HG03469 (cell line): Measurements from ENCODE around the gene GOLGA3.
"Not testable (repeated sequence)": the region's sequence is repeated elsewhere in the genome, so short reads cannot be mapped to it uniquely, and the experiment has no call there.

ENCODE experiments used
- ATAC-seq: cut with Tn5 transposase; IDR thresholded peaks from one replicate; pipeline ENCODE4 v1.9.1; 2021; ENCODE audit warnings: mild to moderate bottlenecking, moderate library complexity, moderate number of reproducible peaks; ENCODE audit not compliant: unreplicated experiment

The GOLGA3 gene

GRCh38 chr12:132779781-132780353 is 48.8 kb downstream of the GOLGA3 start:
- no peak for ATAC-seq

GRCh38 chr12:132777614-132778013 is 51.1 kb downstream of the GOLGA3 start:
- no peak for ATAC-seq

DNA sequence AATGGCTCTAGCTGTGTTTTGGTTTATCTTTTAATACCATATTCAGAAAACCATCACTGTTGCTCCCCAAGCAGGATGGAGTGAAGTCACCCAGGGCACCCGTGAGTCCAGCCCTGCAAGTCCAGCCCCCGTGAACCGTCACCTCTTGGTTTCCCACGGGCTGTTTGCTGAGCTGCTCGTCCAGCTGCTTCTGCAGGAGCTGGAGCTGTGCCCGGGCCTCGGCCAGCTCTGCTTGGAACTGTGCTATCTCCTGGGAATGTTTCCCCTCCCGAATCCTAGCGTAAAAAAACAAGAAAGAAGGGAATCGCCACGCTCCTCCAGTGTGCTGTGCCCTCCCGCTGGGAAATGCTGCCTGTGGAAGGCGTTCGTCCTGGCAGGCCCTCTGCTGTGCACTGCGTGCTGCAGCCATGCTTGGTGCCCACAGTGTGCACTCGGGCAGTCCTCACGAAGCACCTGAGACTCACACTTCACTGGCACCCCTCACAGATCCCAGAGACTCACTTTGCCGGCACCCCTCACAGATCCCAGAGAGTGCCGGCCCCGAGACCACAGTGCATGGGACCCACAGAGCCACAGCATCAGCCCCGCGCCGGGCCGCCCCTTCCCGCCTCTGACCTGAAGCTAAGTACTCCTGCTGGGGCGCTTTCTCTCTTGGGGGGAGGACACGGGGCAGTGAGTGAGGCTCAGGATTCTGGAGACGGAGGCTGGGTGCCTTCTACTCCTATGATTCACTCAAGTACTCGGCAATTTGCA is 51.7 kb downstream of the GOLGA3 start:
- ATAC-seq: no peak

DNA sequence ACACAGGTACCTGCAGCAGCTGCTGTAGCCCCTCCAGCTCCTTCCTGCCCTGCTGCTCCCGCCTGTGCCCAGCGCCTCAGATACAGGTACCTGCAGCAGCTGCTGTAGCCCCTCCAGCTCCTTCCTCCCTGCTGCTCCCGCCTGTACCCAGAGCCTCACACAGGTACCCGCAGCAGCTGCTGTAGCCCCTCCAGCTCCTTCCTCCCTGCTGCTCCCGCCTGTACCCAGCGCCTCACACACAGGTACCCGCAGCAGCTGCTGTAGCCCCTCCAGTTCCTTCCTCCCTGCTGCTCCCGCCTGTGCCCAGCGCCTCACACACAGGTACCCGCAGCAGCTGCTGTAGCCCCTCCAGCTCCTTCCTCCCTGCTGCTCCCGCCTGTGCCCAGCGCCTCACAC is 52.4 kb downstream of the GOLGA3 start:
- ATAC-seq: not testable (repeated sequence)

GRCh38 chr12:132775502-132776229 is 53.0 kb downstream of the GOLGA3 start:
- ATAC-seq: no peak

- ATAC-seq: no peak
These were observed 53.9 kb downstream of the GOLGA3 start for GRCh38 chr12:132774646-132775275.

- ATAC-seq: no peak
These were observed 54.5 kb downstream of the GOLGA3 start for GRCh38 chr12:132774159-132774558.

DNA sequence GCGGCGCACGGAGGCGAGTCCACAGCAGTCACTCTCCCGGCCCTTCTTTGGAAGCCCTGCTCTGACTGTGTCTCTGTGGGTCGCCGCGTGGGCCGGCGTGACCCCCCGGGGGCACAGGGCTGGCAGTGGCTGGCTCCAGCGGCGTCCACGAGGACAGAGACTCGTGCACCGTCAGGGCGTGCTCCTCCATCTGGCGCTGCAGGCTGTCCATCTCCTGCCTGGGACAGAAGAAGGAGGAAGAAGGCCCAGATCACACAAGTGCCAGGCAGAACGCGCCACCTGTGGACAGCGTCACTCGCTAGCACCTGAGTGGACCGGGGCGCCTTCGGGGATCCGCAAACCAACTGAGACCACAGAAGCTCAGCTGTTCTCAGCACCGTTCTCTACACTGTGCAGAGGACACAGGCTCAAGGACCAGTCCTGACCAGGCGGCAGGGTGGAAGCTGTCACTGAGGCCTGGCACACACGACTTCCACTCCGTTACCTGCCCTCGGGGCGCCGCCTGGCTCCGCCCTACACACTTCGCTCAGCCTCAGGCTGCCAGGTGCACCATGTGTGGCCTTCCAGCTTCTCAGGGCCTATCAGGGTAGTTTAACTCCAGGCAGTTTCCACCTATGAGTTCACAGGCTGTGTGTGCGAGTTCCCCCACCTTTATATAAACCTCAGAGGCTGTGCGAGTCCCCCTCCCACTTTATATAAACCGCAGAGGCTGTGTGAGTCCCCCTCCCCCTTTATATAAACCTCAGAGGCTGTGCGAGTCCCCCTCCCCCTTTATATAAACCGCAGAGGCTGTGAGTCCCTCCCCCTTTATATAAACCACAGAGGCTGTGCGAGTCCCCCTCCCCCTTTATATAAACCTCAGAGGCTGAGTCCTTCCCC is 55.4 kb downstream of the GOLGA3 start:
- ATAC-seq: no peak

DNA sequence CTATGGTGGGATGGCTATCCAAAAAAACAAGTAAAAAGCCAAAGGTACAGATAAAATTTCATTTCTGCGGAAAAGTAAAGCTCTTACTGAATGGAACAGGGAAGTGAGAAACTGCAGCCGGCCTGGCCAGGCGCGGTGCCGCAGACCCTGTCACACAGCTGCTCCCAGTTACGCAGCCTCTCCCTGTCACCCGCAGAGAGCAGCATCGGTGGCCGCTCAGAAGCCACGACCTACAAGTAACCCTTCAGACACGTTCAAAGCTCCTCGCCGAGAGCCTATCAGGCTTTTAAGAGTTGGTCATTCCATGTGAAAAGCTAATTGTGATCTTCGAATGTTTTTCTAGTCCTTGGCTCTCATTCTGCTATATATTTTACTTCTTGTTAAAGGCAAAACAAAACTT is 56.1 kb downstream of the GOLGA3 start:
- no peak for ATAC-seq

- ATAC-seq: peak; percentile 35
These were observed 57.4 kb downstream of the GOLGA3 start for GRCh38 chr12:132771126-132771838.

GRCh38 chr12:132766380-132767085 is 62.1 kb downstream of the GOLGA3 start:
- ATAC-seq: no peak

DNA sequence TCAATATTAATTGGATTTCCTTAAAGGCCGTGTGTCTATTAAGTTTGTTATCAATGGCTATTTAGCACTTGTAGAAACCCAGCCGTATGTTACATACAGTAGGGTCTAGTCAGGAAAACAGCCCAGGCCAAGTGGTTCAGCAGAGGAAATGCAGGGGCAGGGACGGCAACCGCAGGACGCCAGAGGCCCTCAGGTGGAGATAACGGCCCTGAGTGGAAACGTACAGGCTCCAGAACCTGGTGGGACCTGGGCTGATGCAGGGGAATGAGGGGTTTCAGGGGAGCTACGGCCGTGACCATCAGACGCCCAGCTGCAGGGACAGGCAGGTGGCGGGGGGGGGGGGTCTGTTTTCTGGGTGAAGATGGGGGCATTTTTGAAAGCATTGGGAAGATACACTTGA is 63.3 kb downstream of the GOLGA3 start:
- no peak for ATAC-seq

GRCh38 chr12:132764231-132764630 is 64.4 kb downstream of the GOLGA3 start:
- ATAC-seq: no peak

- ATAC-seq: peak; percentile 42
These were observed 66.6 kb downstream of the GOLGA3 start for GRCh38 chr12:132761921-132762583.

DNA sequence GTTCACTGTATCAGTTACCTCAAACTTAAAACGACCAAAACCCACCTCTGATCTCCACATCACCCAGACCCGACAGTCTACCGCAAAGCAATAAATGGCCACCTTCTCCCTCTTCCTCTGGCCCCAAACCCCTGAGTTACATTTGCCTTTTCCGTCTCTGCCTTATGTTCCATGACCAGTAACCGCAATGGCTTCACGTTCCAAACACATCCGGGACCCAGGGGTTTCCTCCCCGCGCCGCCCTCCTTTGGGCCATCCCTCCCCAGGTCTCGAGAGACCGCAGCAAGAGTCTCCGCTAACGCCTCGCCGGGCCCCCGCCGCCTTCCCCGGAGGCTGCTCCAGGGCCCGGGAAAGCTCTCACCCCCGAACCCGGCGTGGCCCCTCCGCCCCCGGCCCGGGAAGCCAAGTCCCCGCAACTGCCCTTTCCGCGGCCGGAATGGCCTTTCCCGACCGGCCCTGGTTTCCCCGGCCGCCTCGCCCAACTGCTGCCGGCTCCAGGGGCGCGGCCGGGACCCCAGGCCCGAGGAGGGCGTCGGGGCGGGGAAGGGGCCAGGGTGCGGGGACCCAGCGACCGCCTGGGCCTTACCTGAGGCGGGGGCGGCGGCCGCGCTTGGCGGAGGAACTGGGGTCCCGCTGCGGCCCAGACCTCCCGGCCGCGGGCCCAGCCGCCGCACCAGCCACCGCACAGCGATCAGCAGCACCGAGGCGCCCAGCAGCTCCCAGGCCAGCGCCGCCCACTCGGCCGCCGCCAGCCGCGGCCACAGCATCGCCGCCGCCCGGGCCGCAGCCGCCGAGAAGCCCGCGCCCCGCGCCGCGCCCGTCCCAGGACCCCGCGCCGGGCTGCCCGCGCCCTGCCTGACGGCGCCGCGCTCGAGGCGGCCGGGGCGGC is 67.4 kb downstream of the GOLGA3 start, which contains the start of gene ANKLE2:
ANKLE2 (minus strand) TSS at position 801 of the 889 bp plus-strand sequence; CDS start at position 767, 34 bp downstream.
- ATAC-seq: peak; percentile 8

GRCh38 chr12:132759359-132759758 is 69.3 kb downstream of the GOLGA3 start:
- no peak for ATAC-seq

- ATAC-seq: not testable (repeated sequence)
These were observed 69.8 kb downstream of the GOLGA3 start for GRCh38 chr12:132758825-132759224.
